ENCODE measurements around the gene ACOT13.
"Not testable (repeated sequence)": the region's sequence is repeated elsewhere in the genome, so short reads cannot be mapped to it uniquely, and the experiment has no call there.

Gene ACOT13

DNA sequence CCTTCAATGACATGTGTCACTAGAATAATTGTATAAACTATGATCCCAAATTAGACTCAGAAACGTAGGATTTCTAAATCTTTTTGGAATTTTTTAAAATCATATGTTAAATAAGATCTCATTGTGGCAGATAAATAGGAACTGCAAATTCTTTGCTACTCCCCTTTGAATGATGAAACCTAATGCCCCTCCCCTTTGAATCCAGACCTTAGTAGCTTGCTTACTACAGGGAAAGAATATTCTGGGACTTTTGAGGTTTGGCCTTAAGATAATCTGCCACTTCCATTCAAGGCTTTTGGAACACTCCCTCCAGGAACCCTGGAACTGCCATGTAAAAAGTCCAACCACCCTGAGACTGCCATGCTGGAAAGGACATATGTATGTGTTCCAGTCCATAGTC lies 7.3 kb upstream of the ACOT13 start:
- TF ChIP-seq, protein P1, sequence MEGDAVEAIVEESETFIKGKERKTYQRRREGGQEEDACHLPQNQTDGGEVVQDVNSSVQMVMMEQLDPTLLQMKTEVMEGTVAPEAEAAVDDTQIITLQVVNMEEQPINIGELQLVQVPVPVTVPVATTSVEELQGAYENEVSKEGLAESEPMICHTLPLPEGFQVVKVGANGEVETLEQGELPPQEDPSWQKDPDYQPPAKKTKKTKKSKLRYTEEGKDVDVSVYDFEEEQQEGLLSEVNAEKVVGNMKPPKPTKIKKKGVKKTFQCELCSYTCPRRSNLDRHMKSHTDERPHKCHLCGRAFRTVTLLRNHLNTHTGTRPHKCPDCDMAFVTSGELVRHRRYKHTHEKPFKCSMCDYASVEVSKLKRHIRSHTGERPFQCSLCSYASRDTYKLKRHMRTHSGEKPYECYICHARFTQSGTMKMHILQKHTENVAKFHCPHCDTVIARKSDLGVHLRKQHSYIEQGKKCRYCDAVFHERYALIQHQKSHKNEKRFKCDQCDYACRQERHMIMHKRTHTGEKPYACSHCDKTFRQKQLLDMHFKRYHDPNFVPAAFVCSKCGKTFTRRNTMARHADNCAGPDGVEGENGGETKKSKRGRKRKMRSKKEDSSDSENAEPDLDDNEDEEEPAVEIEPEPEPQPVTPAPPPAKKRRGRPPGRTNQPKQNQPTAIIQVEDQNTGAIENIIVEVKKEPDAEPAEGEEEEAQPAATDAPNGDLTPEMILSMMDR (IDR thresholded peaks at IDR 0.05; ENCODE audit: low read depth, low read length) = no peak
- in situ Hi-C loops (cut with HindIII; ENCODE audit: low sequenced_read_pairs) = no loop called here
- DNase-seq (ENCODE audit: low read depth, low spot score) = no peak
- no peak overlapping the region for H3K4me3 ChIP-seq (ENCODE audit: low read depth, low read length)

DNA sequence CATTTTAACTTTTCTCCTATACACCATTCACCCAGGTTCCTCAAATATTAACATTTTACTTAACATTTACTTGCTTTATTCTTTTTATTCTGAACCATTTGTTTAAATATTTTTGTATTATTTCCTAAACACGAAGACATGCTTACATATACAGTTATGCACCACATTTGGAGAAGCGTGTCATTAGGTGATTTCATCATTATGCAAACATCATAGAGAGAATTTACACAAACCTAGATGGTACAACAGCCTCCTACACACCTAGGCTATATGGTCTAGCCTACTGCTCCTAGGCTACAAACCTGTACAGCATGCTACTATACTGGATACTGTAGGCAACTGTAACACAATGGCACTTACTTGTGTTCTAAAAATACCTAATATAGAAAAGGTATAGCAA lies 6.8 kb upstream of the ACOT13 start:
- TF ChIP-seq, protein P1 (IDR thresholded peaks at IDR 0.05; ENCODE audit: low read depth, low read length) = no peak
- no peak for DNase-seq (ENCODE audit: low read depth, low spot score)
- in situ Hi-C loops (cut with HindIII; ENCODE audit: low sequenced_read_pairs) = no loop called here
- H3K4me3 ChIP-seq (ENCODE audit: low read depth, low read length) = no peak overlapping the region

DNA sequence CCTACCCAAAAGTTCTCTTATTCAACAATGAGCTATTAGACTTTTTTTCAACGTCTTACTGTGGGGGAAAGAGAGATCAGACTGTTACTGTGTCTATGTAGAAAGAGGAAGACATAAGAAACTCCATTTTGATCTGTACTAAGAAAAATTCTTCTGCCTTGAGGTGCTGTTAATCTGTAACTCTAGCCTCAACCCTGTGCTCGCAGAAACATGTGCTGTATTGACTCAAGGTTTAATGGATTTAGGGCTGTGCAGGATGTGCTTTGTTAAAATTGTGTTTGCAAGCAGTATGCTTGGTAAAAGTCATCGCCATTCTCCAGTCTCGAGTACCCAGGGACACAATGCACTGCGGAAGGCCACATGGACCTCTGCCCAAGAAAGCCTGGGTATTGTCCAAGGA lies 5.1 kb upstream of the ACOT13 start:
- in situ Hi-C loops (cut with HindIII; ENCODE audit: low sequenced_read_pairs); H3K4me3 ChIP-seq (ENCODE audit: low read depth, low read length); DNase-seq (ENCODE audit: low read depth, low spot score): not testable (repeated sequence)

DNA sequence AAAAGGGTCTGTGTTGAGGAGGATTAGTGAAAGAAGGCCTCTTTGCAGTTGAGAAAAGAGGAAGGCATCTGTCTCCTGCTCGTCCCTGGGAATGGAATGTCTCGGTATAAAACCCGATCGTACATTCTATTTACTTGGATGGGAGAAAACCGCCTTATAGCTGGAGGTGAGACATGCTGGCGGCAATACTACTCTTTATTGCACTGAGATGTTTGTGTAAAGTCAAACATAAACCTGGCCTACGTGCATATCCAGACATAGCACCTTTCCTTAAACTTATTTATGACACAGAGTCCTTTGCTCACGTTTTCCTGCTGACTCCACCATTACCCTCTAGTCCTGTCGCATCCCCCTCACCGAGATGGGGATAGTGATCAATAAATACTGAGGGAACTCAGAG lies 4.6 kb upstream of the ACOT13 start:
- no peak for DNase-seq (ENCODE audit: low read depth, low spot score)
- in situ Hi-C loops (cut with HindIII; ENCODE audit: low sequenced_read_pairs) = no loop called here
- H3K4me3 ChIP-seq (ENCODE audit: low read depth, low read length) = no peak overlapping the region
- TF ChIP-seq, protein P1 (IDR thresholded peaks at IDR 0.05; ENCODE audit: low read depth, low read length) = no peak

DNA sequence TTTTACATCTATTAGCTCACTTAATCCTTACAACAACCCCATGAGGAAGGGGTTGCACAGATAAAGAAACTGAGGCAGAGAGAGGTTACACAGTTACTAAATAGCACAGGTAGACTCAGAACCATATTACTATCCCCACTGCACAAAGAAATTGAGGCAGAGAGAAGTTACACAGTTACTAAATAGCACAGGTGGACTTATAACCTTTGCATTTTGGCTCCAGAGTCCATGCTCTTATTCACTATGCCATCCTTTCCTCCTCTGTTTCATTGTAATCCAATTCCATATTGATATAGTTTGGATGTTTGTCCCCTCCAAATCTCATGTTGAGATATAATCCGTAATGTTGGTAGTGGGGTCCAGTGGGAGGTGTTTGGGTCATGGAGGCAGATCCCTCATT lies 3.7 kb upstream of the ACOT13 start:
- in situ Hi-C loops (cut with HindIII; ENCODE audit: low sequenced_read_pairs) = no loop called here
- H3K4me3 ChIP-seq (ENCODE audit: low read depth, low read length) = no peak overlapping the region
- DNase-seq (ENCODE audit: low read depth, low spot score) = no peak
- TF ChIP-seq, protein P1 (IDR thresholded peaks at IDR 0.05; ENCODE audit: low read depth, low read length) = no peak

DNA sequence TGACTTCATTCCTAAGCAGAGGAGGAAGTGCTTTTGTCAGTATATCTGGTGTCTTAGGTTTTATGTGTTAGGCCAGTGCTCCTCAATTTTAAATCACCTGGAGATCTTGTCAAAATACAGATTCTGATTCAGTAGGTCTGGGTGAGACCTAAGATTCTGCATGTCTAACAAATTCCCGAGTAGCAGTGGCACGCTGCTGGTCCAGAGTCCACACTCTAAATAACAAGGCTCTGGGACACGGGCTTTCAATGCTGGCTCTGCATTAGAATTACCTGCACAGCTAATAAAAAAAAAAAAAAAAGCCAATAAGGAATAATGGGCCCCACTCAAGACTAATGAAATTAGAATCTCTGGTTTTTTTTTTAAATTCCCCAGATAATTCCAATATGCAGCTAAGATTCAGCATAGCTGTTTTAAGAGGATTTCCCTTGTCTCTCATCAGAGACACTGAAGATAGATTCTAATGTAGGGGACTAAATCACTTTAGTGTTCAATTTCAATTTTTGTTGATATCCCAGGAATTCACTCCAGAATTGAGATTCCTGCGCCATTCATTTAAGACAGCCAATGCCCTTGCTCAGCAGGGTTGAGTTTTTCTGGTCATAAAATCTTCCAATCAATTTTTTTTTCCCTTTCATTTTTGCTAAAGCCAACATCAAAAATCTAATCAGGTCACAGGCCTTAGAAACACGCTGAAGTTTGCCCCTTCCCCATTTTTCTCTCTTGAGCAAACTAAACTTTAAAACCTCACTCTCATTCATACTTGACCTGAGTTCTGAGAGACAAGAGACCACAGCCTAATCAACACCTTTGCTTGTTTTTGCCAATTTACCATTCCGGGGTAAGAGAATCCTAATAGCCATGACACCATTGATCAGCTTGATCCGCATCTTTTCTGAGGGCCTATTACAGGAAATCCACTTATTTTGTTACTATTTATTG lies 2.6 kb upstream of the ACOT13 start:
- TF ChIP-seq, protein P1 (IDR thresholded peaks at IDR 0.05; ENCODE audit: low read depth, low read length) = no peak
- in situ Hi-C loops (cut with HindIII; ENCODE audit: low sequenced_read_pairs) = no loop called here
- no peak overlapping the region for H3K4me3 ChIP-seq (ENCODE audit: low read depth, low read length)
- DNase-seq (ENCODE audit: low read depth, low spot score) = no peak

DNA sequence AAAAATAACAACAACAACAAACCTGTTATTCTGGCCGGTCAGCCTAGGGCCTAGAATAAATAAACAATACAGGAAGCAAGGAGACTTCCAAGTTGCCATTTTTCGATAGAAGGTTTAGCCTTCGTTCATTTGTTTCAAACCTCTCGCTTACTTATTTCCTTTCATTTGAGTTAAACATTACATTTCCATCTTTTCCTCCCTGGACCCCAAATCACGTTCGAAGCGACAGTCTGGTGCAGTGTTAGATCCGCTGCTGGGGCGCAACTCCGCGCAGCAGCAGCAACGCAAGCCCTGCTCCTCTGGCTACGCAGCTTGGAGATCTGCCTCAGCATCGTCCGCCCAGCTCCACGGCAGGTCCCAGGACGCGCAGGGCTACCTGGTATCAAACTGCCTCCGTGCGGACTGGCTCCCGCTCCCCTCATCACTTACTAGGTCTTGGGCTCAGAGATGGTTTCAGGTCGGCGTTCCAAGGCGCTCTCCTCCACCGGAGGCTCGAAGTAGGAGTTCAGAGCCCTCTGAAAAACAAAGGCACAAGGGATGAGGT lies 708 bp upstream of the ACOT13 start:
- in situ Hi-C loops (cut with HindIII; ENCODE audit: low sequenced_read_pairs) = no loop called here
- peak overlapping the region; percentile 96 for H3K4me3 ChIP-seq (ENCODE audit: low read depth, low read length)
- peak; percentile 48 for DNase-seq (ENCODE audit: low read depth, low spot score)
- TF ChIP-seq, protein P1 (IDR thresholded peaks at IDR 0.05; ENCODE audit: low read depth, low read length) = no peak
